Measurements from ENCODE around the gene WFIKKN2.

- TF ChIP-seq CTCF (IDR thresholded peaks at IDR 0.05) (no peak), NFE2L1 (CRISPR knock-in tag; IDR thresholded peaks at IDR 0.05) (no peak), CREB1 (CRISPR knock-in tag; IDR thresholded peaks at IDR 0.05) (no peak)
Observed at GRCh38 chr17:50815400-50815799, 20.0 kb upstream of the WFIKKN2 start.
